HepG2 (cell line): ENCODE measurements around the gene HDAC5. TPM values are rescaled to one million over a fixed set of nuclear protein-coding genes. Genes with fewer than 3 reads are reported as not detected.

Experiments
- CSRNP1 ChIP-seq: sonication (generic); formaldehyde crosslinking; IDR thresholded peaks from 2 replicates; pipeline ENCODE4 v1.8.1; 2023; ENCODE audit warnings: mild to moderate bottlenecking, missing genetic modification reagents
- CSRNP2 ChIP-seq: sonication (generic); formaldehyde crosslinking; conservative IDR thresholded peaks from 2 replicates; pipeline ENCODE4 v1.8.0; 2022; ENCODE audit warnings: low read depth, missing genetic modification reagents
- DNMT3B ChIP-seq: conservative IDR thresholded peaks from 2 replicates; pipeline ENCODE4 v1.6.1; 2016; ENCODE audit warnings: missing biosample characterization, control low read depth
- GATAD1 ChIP-seq: IDR thresholded peaks from 2 replicates; pipeline ENCODE4 v1.6.1; 2016; ENCODE audit warnings: missing genetic modification reagents, missing compliant biosample characterization
- HNRNPK ChIP-seq: fragments of 200-400 bp; formaldehyde crosslinking; IDR thresholded peaks from 2 replicates; pipeline ENCODE4 v1.6.1; 2018; ENCODE audit warnings: low read length, low read depth, moderate library complexity, mild to moderate bottlenecking; ENCODE audit not compliant: poor library complexity, severe bottlenecking
- NONO ChIP-seq, 2 experiments: fragments of 450-650 bp in 1 of 2; sonication (generic) in 1 of 2; formaldehyde crosslinking in 1 of 2; IDR thresholded peaks in 1 of 2; conservative IDR thresholded peaks in 1 of 2; 2 replicates each; pipeline versions ENCODE4 v1.6.1 to v1.8.0; 2017 to 2022; ENCODE audit warnings: mild to moderate bottlenecking in 1 of 2, missing genetic modification reagents in 1 of 2, moderate library complexity in 1 of 2
- PRDM4 ChIP-seq: sonication (generic); formaldehyde crosslinking; IDR thresholded peaks from 2 replicates; pipeline ENCODE4 v1.9.0; 2021; ENCODE audit warnings: missing genetic modification reagents, borderline replicate concordance
- RERE ChIP-seq: IDR thresholded peaks from 2 replicates; pipeline ENCODE4 v1.6.1; 2016; ENCODE audit warnings: low read depth, missing genetic modification reagents, missing compliant biosample characterization
- SIN3A ChIP-seq: IDR thresholded peaks from 2 replicates; pipeline ENCODE4 v1.6.1; 2011; ENCODE audit warnings: low read depth, mild to moderate bottlenecking, control low read depth, low read length, borderline replicate concordance
- TCF7L2 ChIP-seq: IDR thresholded peaks from 2 replicates; pipeline ENCODE4 v1.6.1; 2011; ENCODE audit warnings: mild to moderate bottlenecking, low read depth, low read length, moderate library complexity
- TRAFD1 ChIP-seq: sonication (generic); formaldehyde crosslinking; IDR thresholded peaks from 2 replicates; pipeline ENCODE4 v1.5.1; 2020; ENCODE audit warnings: missing genetic modification reagents, mild to moderate bottlenecking, borderline replicate concordance
- ZNF10 ChIP-seq: sonication (generic); formaldehyde crosslinking; IDR thresholded peaks from 2 replicates; pipeline ENCODE4 v1.4.0; 2020; ENCODE audit warnings: mild to moderate bottlenecking, low read depth, missing genetic modification reagents, borderline replicate concordance
- ZNF160 ChIP-seq: sonication (generic); formaldehyde crosslinking; IDR thresholded peaks from 2 replicates; pipeline ENCODE4 v1.8.0; 2022; ENCODE audit warnings: mild to moderate bottlenecking, inconsistent platforms, missing genetic modification reagents
- ZNF580 ChIP-seq: IDR thresholded peaks from 2 replicates; pipeline ENCODE4 v1.6.1; 2016; ENCODE audit warnings: low read depth, borderline replicate concordance
- polyA plus RNA-seq, 8 experiments: library from polyadenylated mRNA; depleted of rRNA in 3 of 8; stranded (reverse) in 7 of 8; unstranded in 1 of 8; fragments of >200 nt; fragmentation: Illumina TruSeq in 4 of 8; extraction: Trizol in 4 of 8; gene quantifications; 2 replicates each; pipeline versions ENCODE4 v1.2.1 to v1.2.3, GENCODE V29; 2011 to 2016; ENCODE audit warnings: low read depth in 4 of 8, missing spikeins in 1 of 8, mixed read lengths in 1 of 8; ENCODE audit not compliant: insufficient read depth in 1 of 8
- total RNA-seq, 5 experiments: library from RNA; depleted of rRNA; stranded (reverse); fragments of >200 nt; fragmentation: Illumina TruSeq; extraction: Trizol; gene quantifications; 2 replicates each; pipeline ENCODE4 v1.2.3, GENCODE V29; 2016; ENCODE audit warnings: low read depth in 1 of 5

HDAC5 gene
- total and polyA plus RNA-seq, 2 of the 13 experiments (the other 11 are each of a cell fraction or from before 2014, with no cell fraction given) = 46.4 to 85.4 TPM

GRCh38 chr17:44065668-44066203 is 57.7 kb downstream of the HDAC5 start (continued):
- TF ChIP-seq RERE (CRISPR knock-in tag) = 0 out of 2 replicates have a peak, but pooled peaks have one; percentile 12
- TF ChIP-seq PRDM4 (CRISPR knock-in tag) = no peak
- no peak for TF ChIP-seq ZNF160 (CRISPR knock-in tag)
- no peak for TF ChIP-seq DNMT3B
- TF ChIP-seq ZNF580 (CRISPR knock-in tag) = no peak
- TF ChIP-seq ZNF10 (CRISPR knock-in tag) = no peak
- 0 out of 2 replicates have a peak, but pooled peaks have one; percentile 72 for TF ChIP-seq TRAFD1 (CRISPR knock-in tag)
- TF ChIP-seq TCF7L2 = no peak
- TF ChIP-seq CSRNP1 (CRISPR knock-in tag) = no peak
- TF ChIP-seq HNRNPK = no peak
- no peak for TF ChIP-seq GATAD1 (CRISPR knock-in tag)
- no peak for TF ChIP-seq CSRNP2 (CRISPR knock-in tag)
- TF ChIP-seq SIN3A = 0 out of 2 replicates have a peak, but pooled peaks have one; percentile 49
- TF ChIP-seq NONO (IDR thresholded peaks at IDR 0.05) = no peak
- 0 out of 2 replicates have a peak, but pooled peaks have one; percentile 8 for TF ChIP-seq NONO (CRISPR knock-in tag; conservative IDR thresholded peaks at IDR 0.05)
